Fibroblast of lung (primary cell): ENCODE results near the gene DNAH9.

Source experiments
- EZH2 ChIP-seq: IDR thresholded peaks from 2 replicates; pipeline ENCODE4 v1.5.1; 2012; ENCODE audit warnings: low read length, control low read depth, mild to moderate bottlenecking; ENCODE audit errors: missing control alignments
- TF ChIP-seq, protein P1 (sequence below), 2 donors: IDR thresholded peaks in 1 of 2; conservative IDR thresholded peaks in 1 of 2; 1 replicate in 1 of 2; 2 replicates in 1 of 2; pipeline ENCODE4 v1.5.1; 2011 to 2012; ENCODE audit warnings: low read length in 2 of 2, control low read depth in 1 of 2, inconsistent platforms in 1 of 2, low read depth in 1 of 2, mild to moderate bottlenecking in 1 of 2

DNA sequence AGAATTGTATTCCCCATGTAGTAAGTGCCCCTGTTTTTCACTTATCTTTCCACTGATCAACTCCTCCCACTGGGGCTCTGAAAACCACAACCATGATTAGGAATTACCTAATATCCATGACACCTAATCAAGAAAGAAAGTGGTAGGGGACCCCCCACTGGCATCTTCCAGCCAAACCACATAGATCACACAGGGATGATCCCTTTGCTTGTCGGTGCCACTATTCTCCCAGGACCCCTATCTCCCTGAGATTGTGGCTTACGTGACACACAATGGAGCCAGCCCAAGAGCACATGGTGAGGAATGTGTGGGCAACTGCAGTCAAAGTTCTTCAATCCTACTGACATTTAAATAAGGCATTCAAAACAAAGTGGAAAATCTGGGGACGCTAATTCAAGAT lies 17.6 kb upstream of the DNAH9 start:
- TF ChIP-seq, protein P1, sequence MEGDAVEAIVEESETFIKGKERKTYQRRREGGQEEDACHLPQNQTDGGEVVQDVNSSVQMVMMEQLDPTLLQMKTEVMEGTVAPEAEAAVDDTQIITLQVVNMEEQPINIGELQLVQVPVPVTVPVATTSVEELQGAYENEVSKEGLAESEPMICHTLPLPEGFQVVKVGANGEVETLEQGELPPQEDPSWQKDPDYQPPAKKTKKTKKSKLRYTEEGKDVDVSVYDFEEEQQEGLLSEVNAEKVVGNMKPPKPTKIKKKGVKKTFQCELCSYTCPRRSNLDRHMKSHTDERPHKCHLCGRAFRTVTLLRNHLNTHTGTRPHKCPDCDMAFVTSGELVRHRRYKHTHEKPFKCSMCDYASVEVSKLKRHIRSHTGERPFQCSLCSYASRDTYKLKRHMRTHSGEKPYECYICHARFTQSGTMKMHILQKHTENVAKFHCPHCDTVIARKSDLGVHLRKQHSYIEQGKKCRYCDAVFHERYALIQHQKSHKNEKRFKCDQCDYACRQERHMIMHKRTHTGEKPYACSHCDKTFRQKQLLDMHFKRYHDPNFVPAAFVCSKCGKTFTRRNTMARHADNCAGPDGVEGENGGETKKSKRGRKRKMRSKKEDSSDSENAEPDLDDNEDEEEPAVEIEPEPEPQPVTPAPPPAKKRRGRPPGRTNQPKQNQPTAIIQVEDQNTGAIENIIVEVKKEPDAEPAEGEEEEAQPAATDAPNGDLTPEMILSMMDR (conservative IDR thresholded peaks at IDR 0.05 in 1 of 2, IDR thresholded peaks at IDR 0.05 in 1 of 2; ENCODE audit: low read depth in 1 of 2, low read length in 2 of 2), result no peak
- TF ChIP-seq EZH2, result no peak
